Ishikawa (cell line): ENCODE data around the gene ACVR1.

Experiments
- CEBPB ChIP-seq: IDR thresholded peaks from 2 replicates; pipeline ENCODE4 v1.6.1; 2012
- CREB1 ChIP-seq: IDR thresholded peaks from 2 replicates; pipeline ENCODE4 v1.6.1; 2012; ENCODE audit warnings: low read depth
- EGR1 ChIP-seq: IDR thresholded peaks from 2 replicates; pipeline ENCODE4 v1.6.1; 2012
- EP300 ChIP-seq: IDR thresholded peaks from 2 replicates; pipeline ENCODE4 v1.6.1; 2012; ENCODE audit warnings: borderline replicate concordance
- FOXM1 ChIP-seq: IDR thresholded peaks from 2 replicates; pipeline ENCODE4 v1.6.1; 2012; ENCODE audit warnings: low read depth, borderline replicate concordance
- NFIC ChIP-seq: IDR thresholded peaks from 2 replicates; pipeline ENCODE4 v1.6.1; 2012
- RAD21 ChIP-seq: IDR thresholded peaks from 2 replicates; pipeline ENCODE4 v1.6.1; 2012; ENCODE audit warnings: low read depth
- TAF1 ChIP-seq: IDR thresholded peaks from 2 replicates; pipeline ENCODE4 v1.6.1; 2012; ENCODE audit warnings: low read depth, mild to moderate bottlenecking
- TCF12 ChIP-seq: IDR thresholded peaks from 2 replicates; pipeline ENCODE4 v1.6.1; 2012; ENCODE audit warnings: low read depth
- TEAD4 ChIP-seq: IDR thresholded peaks from 2 replicates; pipeline ENCODE4 v1.6.1; 2012
- YY1 ChIP-seq: IDR thresholded peaks from 2 replicates; pipeline ENCODE4 v1.6.1; 2012; ENCODE audit warnings: low read depth
- ZBTB7A ChIP-seq: IDR thresholded peaks from 2 replicates; pipeline ENCODE4 v1.6.1; 2012; ENCODE audit warnings: low read depth
- TF ChIP-seq, protein P1 (sequence below): IDR thresholded peaks from 2 replicates; pipeline ENCODE4 v1.6.1; 2012
- TF ChIP-seq, protein P2 (sequence below): IDR thresholded peaks from 2 replicates; pipeline ENCODE4 v1.6.1; 2012
- TF ChIP-seq, protein P3 (sequence below): IDR thresholded peaks from 2 replicates; pipeline ENCODE4 v1.6.1; 2012; ENCODE audit warnings: low read depth, mild to moderate bottlenecking

The ACVR1 gene

DNA sequence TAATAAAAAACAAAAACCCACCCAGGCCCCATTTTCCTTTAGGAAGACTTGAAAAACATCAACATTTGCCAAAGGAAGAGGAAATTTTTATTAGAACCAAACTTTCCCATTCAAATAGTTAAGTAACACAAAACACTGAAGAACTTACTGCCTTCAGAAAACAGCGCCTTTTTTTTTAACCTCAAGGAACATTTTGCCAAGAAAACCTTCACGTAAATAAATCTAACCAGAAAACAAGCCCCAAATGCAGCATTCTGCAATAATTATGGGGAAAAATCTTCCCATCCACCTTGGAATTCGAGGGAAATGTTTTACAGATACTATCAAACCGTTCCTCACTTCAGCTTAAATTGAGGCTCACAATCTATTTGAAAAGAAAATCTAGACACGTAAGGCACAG, 56.4 kb downstream of the ACVR1 start:
- TF ChIP-seq RAD21: no peak

DNA sequence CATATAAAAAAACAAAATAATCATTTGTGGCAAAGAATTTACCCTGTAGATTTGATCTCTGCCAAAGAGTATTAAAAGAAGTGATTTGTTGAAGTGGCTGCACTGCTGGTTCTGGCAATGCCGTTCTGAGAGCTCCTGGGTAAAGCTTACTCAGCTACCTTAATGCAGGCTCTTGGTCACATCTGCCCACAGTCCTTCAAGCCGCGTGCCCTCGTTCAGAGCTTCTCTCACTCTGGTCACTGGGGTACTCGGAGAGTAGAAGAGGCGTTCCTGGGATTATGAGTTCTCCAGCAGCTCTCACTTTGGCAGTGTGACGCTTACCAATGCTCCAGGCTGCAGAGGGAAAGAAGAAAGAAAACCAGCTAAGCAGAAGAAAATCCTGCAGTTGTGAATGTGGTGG, 57.9 kb downstream of the ACVR1 start:
- TF ChIP-seq YY1: no peak
- no peak for TF ChIP-seq CREB1
- no peak for TF ChIP-seq NFIC
- TF ChIP-seq, protein P1, sequence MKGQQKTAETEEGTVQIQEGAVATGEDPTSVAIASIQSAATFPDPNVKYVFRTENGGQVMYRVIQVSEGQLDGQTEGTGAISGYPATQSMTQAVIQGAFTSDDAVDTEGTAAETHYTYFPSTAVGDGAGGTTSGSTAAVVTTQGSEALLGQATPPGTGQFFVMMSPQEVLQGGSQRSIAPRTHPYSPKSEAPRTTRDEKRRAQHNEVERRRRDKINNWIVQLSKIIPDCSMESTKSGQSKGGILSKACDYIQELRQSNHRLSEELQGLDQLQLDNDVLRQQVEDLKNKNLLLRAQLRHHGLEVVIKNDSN: no peak
- no peak for TF ChIP-seq TEAD4
- TF ChIP-seq, protein P2, sequence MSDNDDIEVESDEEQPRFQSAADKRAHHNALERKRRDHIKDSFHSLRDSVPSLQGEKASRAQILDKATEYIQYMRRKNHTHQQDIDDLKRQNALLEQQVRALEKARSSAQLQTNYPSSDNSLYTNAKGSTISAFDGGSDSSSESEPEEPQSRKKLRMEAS: no peak
- TF ChIP-seq, protein P3, sequence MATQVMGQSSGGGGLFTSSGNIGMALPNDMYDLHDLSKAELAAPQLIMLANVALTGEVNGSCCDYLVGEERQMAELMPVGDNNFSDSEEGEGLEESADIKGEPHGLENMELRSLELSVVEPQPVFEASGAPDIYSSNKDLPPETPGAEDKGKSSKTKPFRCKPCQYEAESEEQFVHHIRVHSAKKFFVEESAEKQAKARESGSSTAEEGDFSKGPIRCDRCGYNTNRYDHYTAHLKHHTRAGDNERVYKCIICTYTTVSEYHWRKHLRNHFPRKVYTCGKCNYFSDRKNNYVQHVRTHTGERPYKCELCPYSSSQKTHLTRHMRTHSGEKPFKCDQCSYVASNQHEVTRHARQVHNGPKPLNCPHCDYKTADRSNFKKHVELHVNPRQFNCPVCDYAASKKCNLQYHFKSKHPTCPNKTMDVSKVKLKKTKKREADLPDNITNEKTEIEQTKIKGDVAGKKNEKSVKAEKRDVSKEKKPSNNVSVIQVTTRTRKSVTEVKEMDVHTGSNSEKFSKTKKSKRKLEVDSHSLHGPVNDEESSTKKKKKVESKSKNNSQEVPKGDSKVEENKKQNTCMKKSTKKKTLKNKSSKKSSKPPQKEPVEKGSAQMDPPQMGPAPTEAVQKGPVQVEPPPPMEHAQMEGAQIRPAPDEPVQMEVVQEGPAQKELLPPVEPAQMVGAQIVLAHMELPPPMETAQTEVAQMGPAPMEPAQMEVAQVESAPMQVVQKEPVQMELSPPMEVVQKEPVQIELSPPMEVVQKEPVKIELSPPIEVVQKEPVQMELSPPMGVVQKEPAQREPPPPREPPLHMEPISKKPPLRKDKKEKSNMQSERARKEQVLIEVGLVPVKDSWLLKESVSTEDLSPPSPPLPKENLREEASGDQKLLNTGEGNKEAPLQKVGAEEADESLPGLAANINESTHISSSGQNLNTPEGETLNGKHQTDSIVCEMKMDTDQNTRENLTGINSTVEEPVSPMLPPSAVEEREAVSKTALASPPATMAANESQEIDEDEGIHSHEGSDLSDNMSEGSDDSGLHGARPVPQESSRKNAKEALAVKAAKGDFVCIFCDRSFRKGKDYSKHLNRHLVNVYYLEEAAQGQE: no peak
- no peak for TF ChIP-seq TAF1
- no peak for TF ChIP-seq CEBPB
- no peak for TF ChIP-seq TCF12
- no peak for TF ChIP-seq RAD21
- no peak for TF ChIP-seq FOXM1
- TF ChIP-seq EP300: no peak
- no peak for TF ChIP-seq EGR1
- no peak for TF ChIP-seq ZBTB7A

- TF ChIP-seq CREB1: no peak
- TF ChIP-seq FOXM1: no peak
- no peak for TF ChIP-seq TEAD4
- no peak for TF ChIP-seq EP300
- TF ChIP-seq, protein P1: no peak
- TF ChIP-seq ZBTB7A: no peak
- no peak for TF ChIP-seq YY1
- TF ChIP-seq, protein P3: no peak
- TF ChIP-seq, protein P2: no peak
- no peak for TF ChIP-seq RAD21
Measured at GRCh38 chr2:157815421-157815820, 60.7 kb downstream of the ACVR1 start.

- TF ChIP-seq, protein P3: no peak
Measured at GRCh38 chr2:157813467-157813866, 62.7 kb downstream of the ACVR1 start.

DNA sequence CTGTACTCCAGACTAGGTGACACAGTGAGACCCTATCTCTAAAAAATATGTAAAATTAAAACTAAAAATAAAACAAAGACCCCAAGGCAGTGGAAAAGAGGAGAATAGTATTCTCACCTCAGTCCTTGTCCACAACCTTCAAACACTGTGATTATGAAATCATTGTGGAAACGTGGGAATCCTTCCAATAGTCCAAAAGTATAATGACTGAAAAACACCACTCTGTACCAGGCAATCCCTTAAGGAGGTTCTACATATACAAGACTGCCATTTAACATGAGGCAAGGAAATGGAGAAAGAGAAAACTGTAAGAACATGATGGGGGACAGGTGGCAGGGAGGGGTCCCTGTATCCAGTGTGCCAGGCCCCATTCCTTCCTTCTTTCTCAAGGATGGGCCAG, 66.1 kb downstream of the ACVR1 start:
- TF ChIP-seq CEBPB: no peak
- TF ChIP-seq YY1: no peak
- TF ChIP-seq CREB1: no peak
- TF ChIP-seq, protein P1: no peak
- TF ChIP-seq FOXM1: no peak
- TF ChIP-seq TEAD4: no peak
- TF ChIP-seq ZBTB7A: no peak
- TF ChIP-seq, protein P3: no peak
- TF ChIP-seq EP300: no peak
- TF ChIP-seq RAD21: no peak
- TF ChIP-seq NFIC: no peak
- TF ChIP-seq, protein P2: no peak
- TF ChIP-seq EGR1: no peak
- TF ChIP-seq TCF12: no peak
- no peak for TF ChIP-seq TAF1
